ENCODE measurements around the gene KDM7A.
"Not testable (repeated sequence)": the region's sequence is repeated elsewhere in the genome, so short reads cannot be mapped to it uniquely, and the experiment has no call there.

KDM7A gene

DNA sequence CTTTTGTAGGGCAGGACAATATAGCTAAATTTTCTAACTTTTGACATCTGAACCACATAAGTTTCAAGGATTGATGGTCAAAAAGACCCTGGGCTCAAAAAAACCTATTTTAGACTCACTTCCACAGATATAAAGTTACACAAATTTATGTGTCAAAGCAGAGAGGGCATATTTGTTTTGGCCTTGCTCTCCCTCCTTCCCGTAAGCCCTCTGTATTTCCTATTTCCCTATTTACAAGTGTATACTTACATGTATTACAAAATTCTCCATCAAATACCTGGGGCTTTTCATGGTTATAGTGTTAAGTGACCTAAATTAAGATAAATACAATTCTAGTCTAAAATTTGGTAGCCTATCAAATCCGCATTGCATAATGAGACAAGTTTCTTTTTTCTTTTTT is 2.6 kb downstream of the KDM7A start:
- no peak for TF ChIP-seq CTCF (IDR thresholded peaks at IDR 0.05)
- no peaks in the 10 kb centered on the region for H3K9me3 ChIP-seq
- DNase-seq = no peak
- no peaks in the 10 kb centered on the region for H3K27me3 ChIP-seq
- intact Hi-C loops (cut with DNase I; ENCODE audit: low total_unique reads) = no loop called here
- H3K27ac ChIP-seq = peak overlapping the region in 1 of 2 donors; percentile 100
- no peaks in the 10 kb centered on the region for H3K36me3 ChIP-seq
- peaks cover 0 to 22% (median 7%) of the 10 kb centered on the region in 4 donors for H3K4me1 ChIP-seq
- no peak overlapping the region for H3K4me3 ChIP-seq

- Histone ChIP-seq H3K27me3 (no peaks in the 10 kb centered on the region), H3K36me3 (no peaks in the 10 kb centered on the region), H3K9me3 (no peaks in the 10 kb centered on the region), H3K27ac (no peak overlapping the region), H3K4me3 (no peak overlapping the region), H3K4me1 (peaks cover 0 to 18% (median 7%) of the 10 kb centered on the region in 4 donors)
- TF ChIP-seq CTCF (IDR thresholded peaks at IDR 0.05) = no peak
- no peak for DNase-seq
- intact Hi-C loops (cut with DNase I; ENCODE audit: low total_unique reads) = no loop called here
Observed at GRCh38 chr7:140170375-140170774, 6.4 kb downstream of the KDM7A start.

DNA sequence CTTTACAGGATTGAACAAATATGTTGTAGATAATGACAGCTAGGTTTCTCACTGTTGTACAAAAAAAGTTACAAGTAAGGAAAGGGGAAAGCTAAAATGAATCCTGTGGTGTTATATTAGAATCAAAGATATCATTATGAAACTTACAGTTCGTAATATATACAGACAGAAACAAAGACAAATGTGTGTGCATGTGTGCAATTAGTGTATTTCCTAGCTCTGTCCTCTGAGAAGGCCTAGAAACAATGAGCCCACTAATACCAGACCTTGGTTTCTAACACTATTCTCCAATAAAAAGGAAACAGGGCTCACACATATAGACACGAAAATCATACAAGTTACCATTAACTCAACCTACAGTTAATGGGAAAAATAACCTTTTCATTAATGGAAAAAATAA is 8.0 kb downstream of the KDM7A start:
- Histone ChIP-seq H3K27me3 (no peaks in the 10 kb centered on the region), H3K27ac (no peak overlapping the region), H3K4me3 (no peak overlapping the region), H3K4me1 (peaks cover 0 to 11% (median 0%) of the 10 kb centered on the region in 4 donors), H3K9me3 (no peaks in the 10 kb centered on the region), H3K36me3 (no peaks in the 10 kb centered on the region)
- intact Hi-C loops (cut with DNase I; ENCODE audit: low total_unique reads) = no loop called here
- no peak for DNase-seq
- TF ChIP-seq CTCF (IDR thresholded peaks at IDR 0.05) = no peak

- no peaks in the 10 kb centered on the region for H3K9me3 ChIP-seq
- no peak for DNase-seq
- H3K4me1 ChIP-seq = peaks cover 0 to 8% (median 0%) of the 10 kb centered on the region in 4 donors
- no peak overlapping the region for H3K27ac ChIP-seq
- intact Hi-C loops (cut with DNase I; ENCODE audit: low total_unique reads) = no loop called here
- no peak overlapping the region for H3K4me3 ChIP-seq
- H3K36me3 ChIP-seq = no peaks in the 10 kb centered on the region
- H3K27me3 ChIP-seq = no peaks in the 10 kb centered on the region
- no peak for TF ChIP-seq CTCF (IDR thresholded peaks at IDR 0.05)
Observed at GRCh38 chr7:140165422-140165821, 11.4 kb downstream of the KDM7A start.

- peak in 1 of 2 donors; percentile 48 for DNase-seq
- H3K27me3 ChIP-seq; H3K9me3 ChIP-seq; H3K4me1 ChIP-seq; H3K36me3 ChIP-seq; intact Hi-C loops (cut with DNase I; ENCODE audit: low total_unique reads); H3K4me3 ChIP-seq; H3K27ac ChIP-seq: not testable (repeated sequence)
Observed at GRCh38 chr7:140162081-140162480, 14.7 kb downstream of the KDM7A start.

DNA sequence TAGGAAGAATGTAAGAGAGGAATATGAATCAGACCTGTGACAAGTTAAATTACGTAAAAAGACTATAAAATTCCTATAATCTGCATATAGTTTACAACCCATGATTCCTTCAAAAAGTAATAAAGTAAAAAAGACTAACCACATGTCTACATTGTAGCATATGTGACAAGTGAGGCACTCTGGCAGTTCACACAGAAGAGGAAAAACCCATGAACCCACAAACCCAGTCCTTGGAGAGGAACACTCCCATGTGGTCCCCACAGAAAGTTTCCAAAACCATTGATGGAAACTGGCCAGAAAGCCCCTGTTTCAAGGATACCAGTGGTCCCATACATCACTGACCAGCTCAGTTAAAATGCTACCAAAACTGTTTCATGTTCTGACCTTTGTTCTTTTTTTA is 15.7 kb downstream of the KDM7A start:
- H3K27me3 ChIP-seq = no peaks in the 10 kb centered on the region
- H3K4me1 ChIP-seq = peaks cover 0 to 6% (median under 1%) of the 10 kb centered on the region in 4 donors
- H3K4me3 ChIP-seq = no peak overlapping the region
- no peak overlapping the region for H3K27ac ChIP-seq
- peaks cover 0 to 7% (median 0%) of the 10 kb centered on the region in 3 donors for H3K36me3 ChIP-seq
- intact Hi-C loops (cut with DNase I; ENCODE audit: low total_unique reads) = no loop called here
- no peak for DNase-seq
- H3K9me3 ChIP-seq = no peaks in the 10 kb centered on the region
- TF ChIP-seq CTCF (IDR thresholded peaks at IDR 0.05) = no peak

All from tibial artery (tissue), 4 donors.